GM12878 (cell line): ENCODE results near the gene UTF1. TPM values are rescaled to one million over a fixed set of nuclear protein-coding genes. Genes with fewer than 3 reads are reported as not detected.

Source experiments
- FOXK2 ChIP-seq: fragments of 450-650 bp; IDR thresholded peaks from 2 replicates; pipeline ENCODE4 v1.6.1; 2017; ENCODE audit warnings: mild to moderate bottlenecking, moderate library complexity
- MTA3 ChIP-seq: IDR thresholded peaks from 2 replicates; pipeline ENCODE4 v1.6.1; 2012; ENCODE audit warnings: low read length, inconsistent platforms, borderline replicate concordance
- MYC ChIP-seq: IDR thresholded peaks from 2 replicates; pipeline ENCODE4 v1.6.1; 2011; ENCODE audit warnings: mild to moderate bottlenecking, low read length, moderate library complexity, inconsistent platforms; ENCODE audit not compliant: insufficient read depth, insufficient replicate concordance, insufficient read length, severe bottlenecking
- RCOR1 ChIP-seq: conservative IDR thresholded peaks from 2 replicates; pipeline ENCODE4 v1.6.1; 2012; ENCODE audit warnings: low read depth, low read length, improper control_type of control experiment
- SIN3A ChIP-seq: IDR thresholded peaks from 2 replicates; pipeline ENCODE4 v1.6.1; 2012; ENCODE audit warnings: low read depth, low read length, improper control_type of control experiment
- SREBF2 ChIP-seq: IDR thresholded peaks from 2 replicates; pipeline ENCODE4 v1.6.1; 2012; ENCODE audit warnings: mild to moderate bottlenecking, low read length
- TAF1 ChIP-seq: IDR thresholded peaks from 2 replicates; pipeline ENCODE4 v1.6.1; 2011; ENCODE audit warnings: mild to moderate bottlenecking, low read depth, low read length, borderline replicate concordance
- YBX1 ChIP-seq: fragments of 450-650 bp; IDR thresholded peaks from 2 replicates; pipeline ENCODE4 v1.6.1; 2016; ENCODE audit warnings: antibody characterized with exemption
- ZNF622 ChIP-seq: fragments of 450-650 bp; IDR thresholded peaks from 2 replicates; pipeline ENCODE4 v1.6.1; 2017; ENCODE audit warnings: mild to moderate bottlenecking, inconsistent platforms
- polyA plus RNA-seq, 11 experiments: library from polyadenylated mRNA; depleted of rRNA in 4 of 11; unstranded in 6 of 11; stranded (reverse) in 5 of 11; fragments of >200 nt; fragmentation: Nextera tagmentation in 4 of 11; fragmentation: Illumina TruSeq in 1 of 11; extraction: Ambion mirVana in 4 of 11; extraction: Trizol in 1 of 11; gene quantifications; 1 replicate in 1 of 11; 2 replicates in 10 of 11; pipeline versions ENCODE4 v1.2.1 to v1.2.3, GENCODE V29; 2011 to 2016; ENCODE audit warnings: inconsistent platforms in 2 of 11, missing spikeins in 2 of 11, low read depth in 1 of 11
- total RNA-seq, 4 experiments: library from RNA; depleted of rRNA in 3 of 4; stranded (reverse); fragments of >200 nt in 3 of 4; fragmentation: Illumina TruSeq in 1 of 4; extraction: Trizol in 1 of 4; gene quantifications; 2 replicates each; pipeline versions ENCODE4 v1.2.1 to v1.2.3, GENCODE V29; 2013 to 2021
- TF ChIP-seq, protein P1 (sequence below): IDR thresholded peaks from 2 replicates; pipeline ENCODE4 v1.6.1; 2012; ENCODE audit warnings: improper control_type of control experiment, low read depth, low read length; ENCODE audit not compliant: insufficient replicate concordance
- TF ChIP-seq, protein P2 (sequence below): IDR thresholded peaks from 2 replicates; pipeline ENCODE4 v1.6.1; 2012; ENCODE audit warnings: low read depth, low read length, improper control_type of control experiment
- TF ChIP-seq, protein P3 (sequence below), 3 experiments: IDR thresholded peaks in 2 of 3; conservative IDR thresholded peaks in 1 of 3; 2 replicates each; pipeline ENCODE4 v1.5.1; 2011; ENCODE audit warnings: low read depth in 3 of 3, low read length in 3 of 3, mild to moderate bottlenecking in 3 of 3, control low read depth in 2 of 3, moderate library complexity in 2 of 3, inconsistent platforms in 1 of 3, mixed read lengths in 1 of 3; ENCODE audit not compliant: control insufficient read depth in 2 of 3, insufficient read depth in 1 of 3; ENCODE audit errors: extremely low read depth in 1 of 3
- TF ChIP-seq, protein P4 (sequence below): fragments of 450-650 bp; IDR thresholded peaks from 2 replicates; pipeline ENCODE4 v1.6.1; 2017; ENCODE audit warnings: low read depth, mild to moderate bottlenecking, moderate library complexity

UTF1 gene
- total and polyA plus RNA-seq, 10 of the 15 experiments (the other 5 are each of a cell fraction or from before 2014, with no cell fraction given), result not detected

DNA sequence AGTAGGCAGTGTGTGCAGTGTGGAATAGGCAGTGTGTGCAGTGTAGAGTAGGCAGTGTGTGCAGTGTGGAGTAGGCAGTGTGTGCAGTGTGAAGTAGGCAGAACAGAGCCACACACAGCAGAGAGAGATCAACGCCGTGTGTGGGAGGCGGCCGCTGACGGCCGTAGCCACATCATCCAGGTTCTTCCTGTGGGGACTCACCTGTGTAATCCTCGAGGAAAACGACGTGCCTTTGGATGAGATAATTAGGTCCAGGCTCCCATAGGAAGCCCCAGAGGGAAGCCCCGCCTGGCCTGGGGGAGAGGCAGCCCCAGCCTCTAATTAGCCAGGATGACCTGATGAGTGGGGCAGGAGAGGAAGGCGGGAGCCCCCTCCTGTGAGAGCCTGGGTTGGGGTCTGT, 44.6 kb upstream of the UTF1 start (continued):
- TF ChIP-seq, protein P1, sequence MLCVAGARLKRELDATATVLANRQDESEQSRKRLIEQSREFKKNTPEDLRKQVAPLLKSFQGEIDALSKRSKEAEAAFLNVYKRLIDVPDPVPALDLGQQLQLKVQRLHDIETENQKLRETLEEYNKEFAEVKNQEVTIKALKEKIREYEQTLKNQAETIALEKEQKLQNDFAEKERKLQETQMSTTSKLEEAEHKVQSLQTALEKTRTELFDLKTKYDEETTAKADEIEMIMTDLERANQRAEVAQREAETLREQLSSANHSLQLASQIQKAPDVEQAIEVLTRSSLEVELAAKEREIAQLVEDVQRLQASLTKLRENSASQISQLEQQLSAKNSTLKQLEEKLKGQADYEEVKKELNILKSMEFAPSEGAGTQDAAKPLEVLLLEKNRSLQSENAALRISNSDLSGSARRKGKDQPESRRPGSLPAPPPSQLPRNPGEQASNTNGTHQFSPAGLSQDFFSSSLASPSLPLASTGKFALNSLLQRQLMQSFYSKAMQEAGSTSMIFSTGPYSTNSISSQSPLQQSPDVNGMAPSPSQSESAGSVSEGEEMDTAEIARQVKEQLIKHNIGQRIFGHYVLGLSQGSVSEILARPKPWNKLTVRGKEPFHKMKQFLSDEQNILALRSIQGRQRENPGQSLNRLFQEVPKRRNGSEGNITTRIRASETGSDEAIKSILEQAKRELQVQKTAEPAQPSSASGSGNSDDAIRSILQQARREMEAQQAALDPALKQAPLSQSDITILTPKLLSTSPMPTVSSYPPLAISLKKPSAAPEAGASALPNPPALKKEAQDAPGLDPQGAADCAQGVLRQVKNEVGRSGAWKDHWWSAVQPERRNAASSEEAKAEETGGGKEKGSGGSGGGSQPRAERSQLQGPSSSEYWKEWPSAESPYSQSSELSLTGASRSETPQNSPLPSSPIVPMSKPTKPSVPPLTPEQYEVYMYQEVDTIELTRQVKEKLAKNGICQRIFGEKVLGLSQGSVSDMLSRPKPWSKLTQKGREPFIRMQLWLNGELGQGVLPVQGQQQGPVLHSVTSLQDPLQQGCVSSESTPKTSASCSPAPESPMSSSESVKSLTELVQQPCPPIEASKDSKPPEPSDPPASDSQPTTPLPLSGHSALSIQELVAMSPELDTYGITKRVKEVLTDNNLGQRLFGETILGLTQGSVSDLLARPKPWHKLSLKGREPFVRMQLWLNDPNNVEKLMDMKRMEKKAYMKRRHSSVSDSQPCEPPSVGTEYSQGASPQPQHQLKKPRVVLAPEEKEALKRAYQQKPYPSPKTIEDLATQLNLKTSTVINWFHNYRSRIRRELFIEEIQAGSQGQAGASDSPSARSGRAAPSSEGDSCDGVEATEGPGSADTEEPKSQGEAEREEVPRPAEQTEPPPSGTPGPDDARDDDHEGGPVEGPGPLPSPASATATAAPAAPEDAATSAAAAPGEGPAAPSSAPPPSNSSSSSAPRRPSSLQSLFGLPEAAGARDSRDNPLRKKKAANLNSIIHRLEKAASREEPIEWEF, result no peak
- TF ChIP-seq MYC, result no peak
- TF ChIP-seq TAF1, result no peak
- TF ChIP-seq SREBF2, result no peak
- TF ChIP-seq, protein P2, sequence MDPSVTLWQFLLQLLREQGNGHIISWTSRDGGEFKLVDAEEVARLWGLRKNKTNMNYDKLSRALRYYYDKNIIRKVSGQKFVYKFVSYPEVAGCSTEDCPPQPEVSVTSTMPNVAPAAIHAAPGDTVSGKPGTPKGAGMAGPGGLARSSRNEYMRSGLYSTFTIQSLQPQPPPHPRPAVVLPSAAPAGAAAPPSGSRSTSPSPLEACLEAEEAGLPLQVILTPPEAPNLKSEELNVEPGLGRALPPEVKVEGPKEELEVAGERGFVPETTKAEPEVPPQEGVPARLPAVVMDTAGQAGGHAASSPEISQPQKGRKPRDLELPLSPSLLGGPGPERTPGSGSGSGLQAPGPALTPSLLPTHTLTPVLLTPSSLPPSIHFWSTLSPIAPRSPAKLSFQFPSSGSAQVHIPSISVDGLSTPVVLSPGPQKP, result no peak
- TF ChIP-seq ZNF622, result no peak
- TF ChIP-seq, protein P3, sequence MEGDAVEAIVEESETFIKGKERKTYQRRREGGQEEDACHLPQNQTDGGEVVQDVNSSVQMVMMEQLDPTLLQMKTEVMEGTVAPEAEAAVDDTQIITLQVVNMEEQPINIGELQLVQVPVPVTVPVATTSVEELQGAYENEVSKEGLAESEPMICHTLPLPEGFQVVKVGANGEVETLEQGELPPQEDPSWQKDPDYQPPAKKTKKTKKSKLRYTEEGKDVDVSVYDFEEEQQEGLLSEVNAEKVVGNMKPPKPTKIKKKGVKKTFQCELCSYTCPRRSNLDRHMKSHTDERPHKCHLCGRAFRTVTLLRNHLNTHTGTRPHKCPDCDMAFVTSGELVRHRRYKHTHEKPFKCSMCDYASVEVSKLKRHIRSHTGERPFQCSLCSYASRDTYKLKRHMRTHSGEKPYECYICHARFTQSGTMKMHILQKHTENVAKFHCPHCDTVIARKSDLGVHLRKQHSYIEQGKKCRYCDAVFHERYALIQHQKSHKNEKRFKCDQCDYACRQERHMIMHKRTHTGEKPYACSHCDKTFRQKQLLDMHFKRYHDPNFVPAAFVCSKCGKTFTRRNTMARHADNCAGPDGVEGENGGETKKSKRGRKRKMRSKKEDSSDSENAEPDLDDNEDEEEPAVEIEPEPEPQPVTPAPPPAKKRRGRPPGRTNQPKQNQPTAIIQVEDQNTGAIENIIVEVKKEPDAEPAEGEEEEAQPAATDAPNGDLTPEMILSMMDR (IDR thresholded peaks at IDR 0.05 in 2 of 3, conservative IDR thresholded peaks at IDR 0.05 in 1 of 3; ENCODE audit: control insufficient read depth in 2 of 3, extremely low read depth in 1 of 3, insufficient read depth in 1 of 3, low read depth in 3 of 3, low read length in 3 of 3), result no peak
- no peak for TF ChIP-seq YBX1
- TF ChIP-seq SIN3A, result no peak
- no peak for TF ChIP-seq MTA3
- TF ChIP-seq, protein P4, sequence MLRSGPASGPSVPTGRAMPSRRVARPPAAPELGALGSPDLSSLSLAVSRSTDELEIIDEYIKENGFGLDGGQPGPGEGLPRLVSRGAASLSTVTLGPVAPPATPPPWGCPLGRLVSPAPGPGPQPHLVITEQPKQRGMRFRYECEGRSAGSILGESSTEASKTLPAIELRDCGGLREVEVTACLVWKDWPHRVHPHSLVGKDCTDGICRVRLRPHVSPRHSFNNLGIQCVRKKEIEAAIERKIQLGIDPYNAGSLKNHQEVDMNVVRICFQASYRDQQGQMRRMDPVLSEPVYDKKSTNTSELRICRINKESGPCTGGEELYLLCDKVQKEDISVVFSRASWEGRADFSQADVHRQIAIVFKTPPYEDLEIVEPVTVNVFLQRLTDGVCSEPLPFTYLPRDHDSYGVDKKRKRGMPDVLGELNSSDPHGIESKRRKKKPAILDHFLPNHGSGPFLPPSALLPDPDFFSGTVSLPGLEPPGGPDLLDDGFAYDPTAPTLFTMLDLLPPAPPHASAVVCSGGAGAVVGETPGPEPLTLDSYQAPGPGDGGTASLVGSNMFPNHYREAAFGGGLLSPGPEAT, result no peak
- TF ChIP-seq RCOR1, result no peak
- no peak for TF ChIP-seq FOXK2
